Activated CD8-positive, alpha-beta T cell treated with anti-CD3 and anti-CD28 coated beads for 36 hours (primary cell): ENCODE results near the gene ERBB4. TPM values are rescaled to one million over a fixed set of nuclear protein-coding genes. Genes with fewer than 3 reads are reported as not detected.

Source experiments
- ATAC-seq: fragments of 200-7000 bp; cut with Tn5 transposase; one replicate; pipeline ENCODE4 v1.10.0; 2021; ENCODE audit warnings: mild to moderate bottlenecking, moderate library complexity
- CTCF ChIA-PET: fragments of 350-600 bp; sonication (Branson Sonifier 250); formaldehyde crosslinking; loops from one replicate; lab custom pipeline; 2021; ENCODE audit warnings: antibody characterized with exemption; lab: Charles Lee
- POLR2A ChIA-PET: fragments of 350-600 bp; sonication (Branson Sonifier 250); formaldehyde crosslinking; loops from one replicate; lab custom pipeline; 2021; ENCODE audit warnings: antibody characterized with exemption; lab: Charles Lee
- DNase-seq: peaks from one replicate; pipeline ENCODE4 v3.0.0-alpha.2; 2020
- H3K27ac Mint-ChIP-seq: one replicate; pipeline ENCODE4 v1.8.0; 2021; ENCODE audit warnings: mild to moderate bottlenecking, mixed read lengths
- H3K27me3 Mint-ChIP-seq: one replicate; pipeline ENCODE4 v1.8.0; 2021; ENCODE audit warnings: mixed read lengths
- H3K36me3 Mint-ChIP-seq: one replicate; pipeline ENCODE4 v1.8.0; 2021; ENCODE audit warnings: low read depth, mixed read lengths
- H3K4me1 Mint-ChIP-seq: one replicate; pipeline ENCODE4 v1.8.0; 2021; ENCODE audit warnings: low read depth, mixed read lengths
- H3K4me3 Mint-ChIP-seq: one replicate; pipeline ENCODE4 v1.8.0; 2021; ENCODE audit warnings: mild to moderate bottlenecking, moderate library complexity, mixed read lengths
- H3K9me3 Mint-ChIP-seq: one replicate; pipeline ENCODE4 v1.8.0; 2021; ENCODE audit warnings: mixed read lengths
- intact Hi-C: fragments of 100-400 bp; cut with micrococcal nuclease; formaldehyde crosslinking; loops from one replicate; pipeline ENCODE4 v1.10.0; 2022
- total RNA-seq, 2 experiments: library from RNA; stranded (reverse); gene quantifications; one replicate each; pipeline ENCODE4 v1.2.3, GENCODE V29; 2021
- TF ChIP-seq, protein P1 (sequence below): fragments of 200-600 bp; IDR thresholded peaks from one replicate; pipeline ENCODE4 v1.8.0; 2022; ENCODE audit warnings: antibody characterized with exemption, mild to moderate bottlenecking

Gene ERBB4
- total RNA-seq, 2 experiments from 2014 or later, result not detected

DNA sequence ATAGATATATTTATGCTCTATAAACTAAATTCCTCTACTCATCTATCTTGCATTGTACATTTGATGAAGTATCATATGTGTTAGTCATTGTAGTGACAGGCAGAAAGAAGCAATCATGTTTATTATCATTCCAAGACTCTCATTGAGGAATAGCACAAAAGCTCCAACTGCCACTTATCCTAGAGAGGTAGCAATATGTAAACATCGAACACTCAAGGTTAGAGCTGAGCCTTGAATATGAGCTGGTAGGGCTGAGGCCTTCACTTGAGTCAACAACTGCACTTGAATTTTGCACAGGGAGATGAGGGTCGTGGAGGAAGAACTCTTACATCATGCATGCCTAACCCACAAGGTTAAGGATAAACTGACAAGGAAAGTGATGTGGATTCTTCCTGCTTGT is 1081.3 kb downstream of the ERBB4 start:
- Mint-ChIP-seq H3K27me3 (no peaks in the 10 kb centered on the region), H3K4me1 (no peaks in the 10 kb centered on the region), H3K9me3 (no peaks in the 10 kb centered on the region), H3K27ac (no peak overlapping the region), H3K36me3 (no peaks in the 10 kb centered on the region), H3K4me3 (no peak overlapping the region)
- no peak for ATAC-seq
- CTCF ChIA-PET, result no interaction called here
- intact Hi-C loops, result no loop called here
- POLR2A ChIA-PET, result no interaction called here
- no peak for DNase-seq
- TF ChIP-seq, protein P1, sequence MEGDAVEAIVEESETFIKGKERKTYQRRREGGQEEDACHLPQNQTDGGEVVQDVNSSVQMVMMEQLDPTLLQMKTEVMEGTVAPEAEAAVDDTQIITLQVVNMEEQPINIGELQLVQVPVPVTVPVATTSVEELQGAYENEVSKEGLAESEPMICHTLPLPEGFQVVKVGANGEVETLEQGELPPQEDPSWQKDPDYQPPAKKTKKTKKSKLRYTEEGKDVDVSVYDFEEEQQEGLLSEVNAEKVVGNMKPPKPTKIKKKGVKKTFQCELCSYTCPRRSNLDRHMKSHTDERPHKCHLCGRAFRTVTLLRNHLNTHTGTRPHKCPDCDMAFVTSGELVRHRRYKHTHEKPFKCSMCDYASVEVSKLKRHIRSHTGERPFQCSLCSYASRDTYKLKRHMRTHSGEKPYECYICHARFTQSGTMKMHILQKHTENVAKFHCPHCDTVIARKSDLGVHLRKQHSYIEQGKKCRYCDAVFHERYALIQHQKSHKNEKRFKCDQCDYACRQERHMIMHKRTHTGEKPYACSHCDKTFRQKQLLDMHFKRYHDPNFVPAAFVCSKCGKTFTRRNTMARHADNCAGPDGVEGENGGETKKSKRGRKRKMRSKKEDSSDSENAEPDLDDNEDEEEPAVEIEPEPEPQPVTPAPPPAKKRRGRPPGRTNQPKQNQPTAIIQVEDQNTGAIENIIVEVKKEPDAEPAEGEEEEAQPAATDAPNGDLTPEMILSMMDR, result no peak

DNA sequence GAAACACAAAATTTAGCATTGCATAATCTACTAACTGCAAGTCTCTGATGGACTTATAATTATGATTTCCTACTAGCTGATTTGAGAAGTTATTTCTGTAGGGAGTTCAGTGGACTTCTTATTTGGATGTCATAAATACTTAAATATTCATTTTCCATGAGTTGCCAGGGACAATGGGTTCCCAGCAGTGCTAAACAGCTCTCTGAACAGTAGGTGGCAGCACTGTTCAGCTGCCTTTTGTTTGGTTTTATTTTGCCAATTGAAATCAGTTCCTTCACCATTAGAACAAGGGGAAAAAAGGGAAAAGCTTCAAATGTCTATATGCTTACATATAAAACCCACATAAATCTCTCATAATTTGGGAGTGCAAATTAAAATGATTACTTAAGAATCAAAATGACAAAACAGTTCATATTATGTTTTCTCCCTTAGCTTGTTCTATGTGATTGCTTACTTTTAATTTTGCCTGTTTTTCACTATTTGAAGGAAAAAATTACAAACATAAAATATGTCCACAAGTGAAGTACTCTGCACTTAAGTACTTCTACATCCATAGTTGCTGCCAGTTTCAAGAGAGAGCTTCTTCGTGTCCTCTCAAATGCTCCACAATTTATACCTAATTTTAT is 1083.3 kb downstream of the ERBB4 start:
- POLR2A ChIA-PET, result no interaction called here
- Mint-ChIP-seq H3K4me1 (no peaks in the 10 kb centered on the region), H3K36me3 (no peaks in the 10 kb centered on the region), H3K27ac (no peak overlapping the region), H3K9me3 (no peaks in the 10 kb centered on the region), H3K27me3 (no peaks in the 10 kb centered on the region), H3K4me3 (no peak overlapping the region)
- TF ChIP-seq, protein P1, result peak; percentile 79
- ATAC-seq (peak; percentile 62), DNase-seq (peak; percentile 22)
- intact Hi-C loops, result no loop called here
- CTCF ChIA-PET, result interaction anchor here (0.7 to 2.2 kb wide), 17 partner anchors 9 to 1114 kb away, joined by 3 to 20 read pairs (median 3); no protein-coding TSS in a partner anchor

DNA sequence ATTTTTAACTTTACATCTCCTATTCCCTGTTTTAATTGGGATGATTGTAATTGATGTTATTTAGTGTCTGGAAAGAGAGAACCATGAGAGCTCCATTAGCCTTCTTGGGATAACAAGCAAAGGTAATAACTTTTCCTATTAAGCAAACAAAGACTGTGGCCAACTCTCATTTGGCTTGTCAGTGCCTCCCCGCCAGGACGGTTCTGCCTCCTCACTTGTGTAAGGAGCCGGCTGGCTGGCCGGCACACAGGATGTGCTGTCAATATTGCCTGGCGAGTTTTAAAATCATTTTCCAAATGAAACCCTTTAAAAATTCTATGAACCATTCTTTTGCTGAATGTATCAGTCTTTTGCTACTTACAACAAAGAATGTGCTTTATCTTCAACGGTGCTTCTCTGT is 1083.9 kb downstream of the ERBB4 start:
- CTCF ChIA-PET, result interaction anchor here (0.8 to 2.2 kb wide), 10 partner anchors 8 to 1115 kb away, joined by 3 to 20 read pairs (median 4); no protein-coding TSS in a partner anchor
- H3K36me3 Mint-ChIP-seq, result no peaks in the 10 kb centered on the region
- POLR2A ChIA-PET, result no interaction called here
- no peak for ATAC-seq
- intact Hi-C loops, result no loop called here
- TF ChIP-seq, protein P1, result no peak
- DNase-seq, result no peak
- no peaks in the 10 kb centered on the region for H3K4me1 Mint-ChIP-seq
- H3K27me3 Mint-ChIP-seq, result no peaks in the 10 kb centered on the region
- H3K27ac Mint-ChIP-seq, result no peak overlapping the region
- no peaks in the 10 kb centered on the region for H3K9me3 Mint-ChIP-seq
- no peak overlapping the region for H3K4me3 Mint-ChIP-seq

DNA sequence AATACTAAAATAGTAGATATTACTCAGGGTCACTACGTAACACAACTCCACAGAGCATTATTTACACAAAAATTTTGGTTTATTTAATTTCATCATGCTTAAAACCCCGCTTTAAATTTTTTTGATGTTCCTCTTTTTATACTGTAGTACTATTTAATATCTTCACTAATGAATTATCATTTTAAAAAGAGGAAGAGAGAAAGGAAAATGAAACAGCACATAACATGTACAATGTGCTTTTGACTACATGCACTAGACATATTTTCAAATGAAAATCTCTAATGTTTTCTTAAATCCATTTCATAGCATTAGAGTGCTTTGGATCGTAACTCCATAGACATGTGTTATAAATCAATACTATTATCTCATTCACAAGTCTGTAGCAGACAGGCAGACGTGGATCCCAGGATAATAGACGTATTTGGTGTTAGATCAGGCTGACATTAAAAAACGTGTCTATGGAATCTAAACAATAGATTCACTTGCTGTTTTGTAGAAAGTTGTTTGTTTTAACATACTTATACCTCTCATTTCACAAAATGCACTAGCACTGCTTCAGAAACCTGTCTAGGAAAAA is 1085.2 kb downstream of the ERBB4 start:
- H3K4me3 Mint-ChIP-seq, result no peak overlapping the region
- no peak overlapping the region for H3K27ac Mint-ChIP-seq
- no peaks in the 10 kb centered on the region for H3K27me3 Mint-ChIP-seq
- ChIA-PET POLR2A (no interaction called here), CTCF (no interaction called here)
- H3K9me3 Mint-ChIP-seq, result no peaks in the 10 kb centered on the region
- no peaks in the 10 kb centered on the region for H3K36me3 Mint-ChIP-seq
- intact Hi-C loops, result no loop called here
- ATAC-seq (no peak), DNase-seq (no peak)
- TF ChIP-seq, protein P1, result no peak
- H3K4me1 Mint-ChIP-seq, result no peaks in the 10 kb centered on the region

DNA sequence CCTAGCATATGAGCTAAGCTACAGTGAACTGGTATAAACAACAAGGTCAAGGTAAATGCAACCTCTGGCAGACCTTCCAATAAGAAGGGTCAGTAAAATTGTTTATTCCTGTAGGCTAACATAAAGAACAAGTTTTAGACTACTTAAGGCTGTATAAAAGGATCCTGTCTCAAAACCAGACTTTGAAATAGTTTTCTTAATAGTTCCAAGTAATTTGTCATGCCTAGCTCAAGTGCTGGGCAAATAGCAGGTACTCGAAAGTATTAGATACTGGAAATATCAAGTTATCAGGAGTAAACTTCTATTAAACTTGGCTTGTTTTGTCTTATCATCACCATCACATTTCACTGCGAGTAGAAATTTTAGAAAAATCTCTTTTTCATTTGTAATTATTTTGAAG is 1087.0 kb downstream of the ERBB4 start:
- no peaks in the 10 kb centered on the region for H3K36me3 Mint-ChIP-seq
- no peak overlapping the region for H3K27ac Mint-ChIP-seq
- no peaks in the 10 kb centered on the region for H3K4me1 Mint-ChIP-seq
- ChIA-PET CTCF (no interaction called here), POLR2A (no interaction called here)
- DNase-seq, result no peak
- no peak for ATAC-seq
- H3K9me3 Mint-ChIP-seq, result no peaks in the 10 kb centered on the region
- H3K27me3 Mint-ChIP-seq, result no peaks in the 10 kb centered on the region
- intact Hi-C loops, result no loop called here
- H3K4me3 Mint-ChIP-seq, result no peak overlapping the region
- TF ChIP-seq, protein P1, result no peak
